GM21526 (cell line): ENCODE results near the gene GRM7.

Experiments
- ATAC-seq: cut with Tn5 transposase; IDR thresholded peaks from one replicate; pipeline ENCODE4 v1.9.1; 2021; ENCODE audit warnings: moderate library complexity; ENCODE audit not compliant: unreplicated experiment, low FRiP score

Gene GRM7

GRCh38 chr3:7382293-7383010 lies 521.5 kb downstream of the GRM7 start:
- no peak for ATAC-seq

- no peak for ATAC-seq
Measured at GRCh38 chr3:7385635-7386034, 524.7 kb downstream of the GRM7 start.

- ATAC-seq, result no peak
Measured at GRCh38 chr3:7388026-7388425, 527.1 kb downstream of the GRM7 start.

GRCh38 chr3:7392206-7392605 lies 531.3 kb downstream of the GRM7 start:
- ATAC-seq, result no peak

- no peak for ATAC-seq
Measured at GRCh38 chr3:7393944-7394605, 533.2 kb downstream of the GRM7 start.

GRCh38 chr3:7396534-7396933 lies 535.6 kb downstream of the GRM7 start:
- ATAC-seq, result no peak

- ATAC-seq, result no peak
Measured at GRCh38 chr3:7397097-7397496, 536.2 kb downstream of the GRM7 start.

GRCh38 chr3:7400360-7400759 lies 539.4 kb downstream of the GRM7 start:
- no peak for ATAC-seq

- ATAC-seq, result no peak
Measured at GRCh38 chr3:7401418-7401817, 540.5 kb downstream of the GRM7 start.

- no peak for ATAC-seq
Measured at GRCh38 chr3:7407107-7407506, 546.2 kb downstream of the GRM7 start.

- no peak for ATAC-seq
Measured at GRCh38 chr3:7410782-7411181, 549.9 kb downstream of the GRM7 start.

GRCh38 chr3:7421065-7421464 lies 560.1 kb downstream of the GRM7 start:
- ATAC-seq, result no peak

GRCh38 chr3:7423036-7423435 lies 562.1 kb downstream of the GRM7 start:
- ATAC-seq, result no peak

GRCh38 chr3:7423995-7424394 lies 563.1 kb downstream of the GRM7 start:
- ATAC-seq, result no peak

- ATAC-seq, result no peak
Measured at GRCh38 chr3:7428206-7428718, 567.3 kb downstream of the GRM7 start.

- ATAC-seq, result no peak
Measured at GRCh38 chr3:7432610-7433009, 571.7 kb downstream of the GRM7 start.

GRCh38 chr3:7433073-7433472 lies 572.2 kb downstream of the GRM7 start:
- no peak for ATAC-seq

- ATAC-seq, result no peak
Measured at GRCh38 chr3:7436542-7436941, 575.6 kb downstream of the GRM7 start.

GRCh38 chr3:7437231-7437630 lies 576.3 kb downstream of the GRM7 start:
- ATAC-seq, result no peak

- ATAC-seq, result no peak
Measured at GRCh38 chr3:7439101-7439680, 578.3 kb downstream of the GRM7 start.

GRCh38 chr3:7444886-7445285 lies 584.0 kb downstream of the GRM7 start:
- ATAC-seq, result no peak

GRCh38 chr3:7445331-7445730 lies 584.4 kb downstream of the GRM7 start:
- ATAC-seq, result no peak
